ENCODE results near the gene ZFP62. TPM values are rescaled to one million over a fixed set of nuclear protein-coding genes. Genes with fewer than 3 reads are reported as not detected.

ZFP62 gene
- total RNA-seq, 1 donor, result 18.1 TPM

DNA sequence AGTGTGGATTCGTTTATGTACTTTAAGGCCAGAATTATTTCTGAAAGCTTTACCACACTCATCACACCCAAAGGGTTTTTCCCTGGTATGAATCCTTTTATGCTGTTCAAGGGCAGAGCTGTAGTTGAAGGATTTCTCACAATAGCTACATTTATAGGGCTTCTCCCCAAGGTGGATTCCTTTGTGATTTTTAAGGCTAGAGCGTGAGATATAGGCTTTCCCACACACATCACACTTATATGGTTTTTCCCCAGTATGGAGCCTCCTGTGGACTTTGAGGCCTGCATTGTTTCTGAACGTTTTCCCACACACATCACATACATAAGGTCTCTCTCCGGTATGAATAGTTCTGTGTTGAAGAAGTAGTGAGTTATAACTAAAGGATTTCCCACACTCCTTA, 11.2 kb downstream of the ZFP62 start:
- Histone ChIP-seq H2AFZ (ENCODE audit: low read length) (no peak overlapping the region), H3K36me3 (ENCODE audit: insufficient read depth, low read length) (peaks cover 49% of the 10 kb centered on the region), H3K27me3 (ENCODE audit: insufficient read depth, low read length) (no peaks in the 10 kb centered on the region), H3K79me2 (ENCODE audit: insufficient read depth, low read length) (no peaks in the 10 kb centered on the region), H3K4me2 (ENCODE audit: insufficient read depth, low read length) (no peak overlapping the region), H3K9me3 (ENCODE audit: low read depth, low read length) (peaks cover 43% of the 10 kb centered on the region), H3K27ac (ENCODE audit: low read depth, low read length) (no peak overlapping the region), H3K4me3 (ENCODE audit: insufficient read depth, low read length) (no peak overlapping the region), H4K20me1 (ENCODE audit: insufficient read depth, low read length) (no peaks in the 10 kb centered on the region), H3K4me1 (ENCODE audit: insufficient read depth, low read length) (no peaks in the 10 kb centered on the region)
- no peak for DNase-seq (ENCODE audit: insufficient read length, low spot score, missing footprints)
- TF ChIP-seq, protein P1, sequence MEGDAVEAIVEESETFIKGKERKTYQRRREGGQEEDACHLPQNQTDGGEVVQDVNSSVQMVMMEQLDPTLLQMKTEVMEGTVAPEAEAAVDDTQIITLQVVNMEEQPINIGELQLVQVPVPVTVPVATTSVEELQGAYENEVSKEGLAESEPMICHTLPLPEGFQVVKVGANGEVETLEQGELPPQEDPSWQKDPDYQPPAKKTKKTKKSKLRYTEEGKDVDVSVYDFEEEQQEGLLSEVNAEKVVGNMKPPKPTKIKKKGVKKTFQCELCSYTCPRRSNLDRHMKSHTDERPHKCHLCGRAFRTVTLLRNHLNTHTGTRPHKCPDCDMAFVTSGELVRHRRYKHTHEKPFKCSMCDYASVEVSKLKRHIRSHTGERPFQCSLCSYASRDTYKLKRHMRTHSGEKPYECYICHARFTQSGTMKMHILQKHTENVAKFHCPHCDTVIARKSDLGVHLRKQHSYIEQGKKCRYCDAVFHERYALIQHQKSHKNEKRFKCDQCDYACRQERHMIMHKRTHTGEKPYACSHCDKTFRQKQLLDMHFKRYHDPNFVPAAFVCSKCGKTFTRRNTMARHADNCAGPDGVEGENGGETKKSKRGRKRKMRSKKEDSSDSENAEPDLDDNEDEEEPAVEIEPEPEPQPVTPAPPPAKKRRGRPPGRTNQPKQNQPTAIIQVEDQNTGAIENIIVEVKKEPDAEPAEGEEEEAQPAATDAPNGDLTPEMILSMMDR (IDR thresholded peaks at IDR 0.05; ENCODE audit: extremely low read depth, low read depth, low read length), result no peak

DNA sequence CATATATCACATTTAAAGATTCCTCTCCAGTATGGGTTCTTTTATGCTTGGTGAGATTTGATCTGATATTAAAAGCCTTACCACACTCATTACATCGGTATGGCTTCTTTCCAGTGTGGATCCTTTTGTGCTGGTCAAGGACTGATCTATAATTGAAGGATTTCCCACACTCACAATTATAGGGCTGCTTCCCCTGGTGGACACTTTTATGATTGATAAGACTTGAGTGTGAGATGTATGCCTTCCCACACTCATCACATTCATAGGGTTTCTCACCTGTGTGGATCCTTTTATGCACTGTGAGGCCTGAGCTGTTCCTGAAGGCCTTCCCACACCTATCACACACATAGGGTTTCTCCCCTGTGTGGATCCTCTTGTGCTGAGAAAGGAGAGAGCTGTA, 12.2 kb downstream of the ZFP62 start:
- Histone ChIP-seq H2AFZ (ENCODE audit: low read length) (no peak overlapping the region), H3K4me3 (ENCODE audit: insufficient read depth, low read length) (peak overlapping the region; percentile 21), H3K79me2 (ENCODE audit: insufficient read depth, low read length) (no peaks in the 10 kb centered on the region), H3K4me2 (ENCODE audit: insufficient read depth, low read length) (no peak overlapping the region), H3K4me1 (ENCODE audit: insufficient read depth, low read length) (no peaks in the 10 kb centered on the region), H3K36me3 (ENCODE audit: insufficient read depth, low read length) (peaks cover 49% of the 10 kb centered on the region), H3K27me3 (ENCODE audit: insufficient read depth, low read length) (no peaks in the 10 kb centered on the region), H4K20me1 (ENCODE audit: insufficient read depth, low read length) (no peaks in the 10 kb centered on the region), H3K27ac (ENCODE audit: low read depth, low read length) (no peak overlapping the region), H3K9me3 (ENCODE audit: low read depth, low read length) (peaks cover 43% of the 10 kb centered on the region)
- TF ChIP-seq, protein P1 (IDR thresholded peaks at IDR 0.05; ENCODE audit: extremely low read depth, low read depth, low read length), result no peak
- no peak for DNase-seq (ENCODE audit: insufficient read length, low spot score, missing footprints)

- Histone ChIP-seq H3K4me2 (ENCODE audit: insufficient read depth, low read length) (no peak overlapping the region), H3K27ac (ENCODE audit: low read depth, low read length) (no peak overlapping the region), H3K27me3 (ENCODE audit: insufficient read depth, low read length) (no peaks in the 10 kb centered on the region), H3K4me3 (ENCODE audit: insufficient read depth, low read length) (no peak overlapping the region), H3K9me3 (ENCODE audit: low read depth, low read length) (peaks cover 43% of the 10 kb centered on the region), H3K4me1 (ENCODE audit: insufficient read depth, low read length) (no peaks in the 10 kb centered on the region), H4K20me1 (ENCODE audit: insufficient read depth, low read length) (no peaks in the 10 kb centered on the region), H3K36me3 (ENCODE audit: insufficient read depth, low read length) (peaks cover 47% of the 10 kb centered on the region), H2AFZ (ENCODE audit: low read length) (no peak overlapping the region), H3K79me2 (ENCODE audit: insufficient read depth, low read length) (no peaks in the 10 kb centered on the region)
- TF ChIP-seq, protein P1 (IDR thresholded peaks at IDR 0.05; ENCODE audit: extremely low read depth, low read depth, low read length), result no peak
- no peak for DNase-seq (ENCODE audit: insufficient read length, low spot score, missing footprints)
Measured at GRCh38 chr5:180848265-180848664, 12.8 kb downstream of the ZFP62 start.

- H3K4me2 ChIP-seq (ENCODE audit: insufficient read depth, low read length), result no peak overlapping the region
- no peak for DNase-seq (ENCODE audit: insufficient read length, low spot score, missing footprints)
- TF ChIP-seq, protein P1 (IDR thresholded peaks at IDR 0.05; ENCODE audit: extremely low read depth, low read depth, low read length), result no peak
- no peak overlapping the region for H3K4me3 ChIP-seq (ENCODE audit: insufficient read depth, low read length)
- no peaks in the 10 kb centered on the region for H3K79me2 ChIP-seq (ENCODE audit: insufficient read depth, low read length)
- H3K27me3 ChIP-seq (ENCODE audit: insufficient read depth, low read length), result no peaks in the 10 kb centered on the region
- H3K36me3 ChIP-seq (ENCODE audit: insufficient read depth, low read length), result peaks cover 43% of the 10 kb centered on the region
- peaks cover 43% of the 10 kb centered on the region for H3K9me3 ChIP-seq (ENCODE audit: low read depth, low read length)
- H3K27ac ChIP-seq (ENCODE audit: low read depth, low read length), result no peak overlapping the region
- H3K4me1 ChIP-seq (ENCODE audit: insufficient read depth, low read length), result no peaks in the 10 kb centered on the region
- H2AFZ ChIP-seq (ENCODE audit: low read length), result no peak overlapping the region
- no peaks in the 10 kb centered on the region for H4K20me1 ChIP-seq (ENCODE audit: insufficient read depth, low read length)
Measured at GRCh38 chr5:180847026-180847425, 14.1 kb downstream of the ZFP62 start.
